Gastroesophageal sphincter (tissue), 3 donors: ENCODE data around the gene MMP28.

Source experiments
- CTCF ChIP-seq, 4 experiments: fragments of 200-600 bp in 2 of 4; fragments of 450-650 bp in 2 of 4; sonication (generic) in 1 of 4; IDR thresholded peaks; one replicate each; pipeline ENCODE4 v1.5.1; 2017 to 2019; ENCODE audit warnings: antibody characterized with exemption in 4 of 4, mild to moderate bottlenecking in 2 of 4, moderate library complexity in 2 of 4
- EP300 ChIP-seq: sonication (generic); formaldehyde crosslinking; IDR thresholded peaks from one replicate; pipeline ENCODE4 v1.6.1; 2017; ENCODE audit warnings: antibody characterized with exemption, mild to moderate bottlenecking
- POLR2A ChIP-seq, 2 donors: fragments of 450-650 bp; IDR thresholded peaks; one replicate each; pipeline ENCODE4 v1.6.1; 2017; ENCODE audit warnings: antibody characterized with exemption in 2 of 2, mild to moderate bottlenecking in 2 of 2, moderate library complexity in 1 of 2
- POLR2AphosphoS5 ChIP-seq: sonication (generic); formaldehyde crosslinking; IDR thresholded peaks from one replicate; pipeline ENCODE4 v1.6.1; 2017; ENCODE audit warnings: antibody characterized with exemption

GRCh38 chr17:35809855-35810461, 14.5 kb upstream of the MMP28 start:
- no peak for TF ChIP-seq CTCF (IDR thresholded peaks at IDR 0.05)
- no peak for TF ChIP-seq EP300
- TF ChIP-seq POLR2A (IDR thresholded peaks at IDR 0.05) = no peak
- TF ChIP-seq POLR2AphosphoS5 = no peak
